HAP-1 (cell line): ENCODE measurements around the gene CD4.

Experiments
- DNase-seq, 2 experiments: peaks; one replicate each; pipeline ENCODE4 v3.0.0-alpha.2; 2016 to 2020; ENCODE audit warnings: low spot score in 2 of 2
- H3K27me3 ChIP-seq: fragments of 250-450 bp; sonication (Bioruptor Pico); 2 replicates; pipeline ENCODE4 v1.5.1; 2020; ENCODE audit warnings: low read depth, mild to moderate bottlenecking, moderate library complexity
- H3K36me3 ChIP-seq: fragments of 250-450 bp; sonication (Bioruptor Pico); replicated peaks from 2 replicates; pipeline ENCODE4 v1.5.1; 2020; ENCODE audit warnings: mild to moderate bottlenecking
- H3K4me1 ChIP-seq: fragments of 250-450 bp; sonication (Bioruptor Pico); 2 replicates; pipeline ENCODE4 v1.5.1; 2020; ENCODE audit warnings: mild to moderate bottlenecking
- H3K4me3 ChIP-seq: fragments of 250-450 bp; sonication (Bioruptor Pico); 2 replicates; pipeline ENCODE4 v1.5.1; 2020; ENCODE audit warnings: mild to moderate bottlenecking, moderate library complexity
- H3K9me3 ChIP-seq: fragments of 250-450 bp; sonication (Bioruptor Pico); 2 replicates; pipeline ENCODE4 v1.5.1; 2020; ENCODE audit warnings: mild to moderate bottlenecking, moderate library complexity
- in situ Hi-C: fragments of 300-500 bp; cut with MboI; formaldehyde crosslinking; loops from 3 replicates; pipeline ENCODE4 v1.14.3; 2020; ENCODE audit warnings: low sequenced_read_pairs, inconsistent platforms, mixed read lengths

CD4 gene

DNA sequence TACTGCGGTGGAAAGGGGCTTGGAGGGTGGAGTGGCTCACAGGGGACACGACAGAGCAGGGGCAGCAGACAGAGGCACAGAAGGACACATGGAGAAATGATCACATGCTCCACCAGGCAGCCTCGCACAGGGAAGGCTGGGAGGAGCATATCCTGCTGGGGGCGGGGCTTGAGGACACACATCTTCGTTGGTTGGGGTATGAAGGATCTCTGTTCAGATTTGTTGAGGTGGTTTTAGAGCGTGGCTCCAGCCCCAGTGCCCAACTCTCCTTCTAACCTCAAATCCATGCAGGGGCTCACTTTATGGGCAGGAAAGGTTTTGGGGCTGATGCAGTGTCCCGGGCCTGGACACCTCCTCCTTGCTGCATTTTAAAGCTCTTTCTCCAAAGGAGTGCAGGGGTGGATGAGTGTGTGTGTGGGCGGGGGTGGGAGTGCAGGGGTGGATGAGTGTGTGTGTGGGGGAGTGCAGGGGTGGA is 38.1 kb downstream of the CD4 start:
- in situ Hi-C loops, result loop anchor here (5.0 kb wide), 1 partner anchor 75 kb away; the partner anchor contains the start of gene MLF2
- H3K4me1 ChIP-seq, result peaks cover 15% of the 10 kb centered on the region
- H3K4me3 ChIP-seq, result 0 out of 2 replicates have a peak overlapping the region, but pooled peaks have one; percentile 12
- DNase-seq, result peak; percentile 91 to 97
- H3K9me3 ChIP-seq, result no peaks in the 10 kb centered on the region
- no peaks in the 10 kb centered on the region for H3K27me3 ChIP-seq
- H3K36me3 ChIP-seq, result peaks cover 32% of the 10 kb centered on the region

DNA sequence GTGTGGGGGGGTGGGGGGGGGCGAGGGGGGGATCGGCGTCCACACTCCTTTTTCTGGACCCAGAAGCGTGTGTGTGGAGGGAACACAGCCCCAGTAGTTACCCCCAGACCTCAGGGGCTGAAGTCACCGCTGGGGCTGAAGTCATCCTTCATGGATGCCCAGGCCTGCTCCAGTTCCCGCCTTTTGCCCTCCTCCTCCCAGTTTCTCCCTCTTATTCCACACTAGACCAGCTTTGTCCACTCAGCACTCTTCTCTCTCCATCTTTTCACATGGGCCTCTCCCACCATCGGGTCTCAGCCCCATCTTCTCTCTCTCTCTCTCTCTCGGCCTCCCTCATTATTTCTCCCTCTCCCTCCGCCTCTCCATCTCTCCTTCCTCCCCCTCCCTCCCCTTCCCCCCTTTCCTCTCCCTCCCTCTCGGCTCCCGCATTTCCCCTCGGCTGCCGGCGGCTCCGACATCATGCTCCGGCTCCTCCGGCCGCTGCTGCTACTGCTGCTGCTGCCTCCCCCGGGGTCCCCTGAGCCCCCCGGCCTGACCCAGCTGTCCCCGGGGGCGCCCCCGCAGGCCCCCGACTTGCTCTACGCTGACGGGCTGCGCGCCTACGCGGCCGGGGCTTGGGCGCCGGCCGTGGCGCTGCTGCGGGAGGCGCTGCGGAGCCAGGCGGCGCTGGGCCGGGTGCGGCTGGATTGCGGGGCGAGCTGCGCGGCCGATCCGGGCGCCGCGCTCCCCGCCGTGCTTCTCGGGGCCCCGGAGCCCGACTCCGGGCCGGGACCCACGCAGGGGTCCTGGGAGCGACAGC is 38.9 kb downstream of the CD4 start, which contains the start of gene P3H3:
P3H3 (plus strand) TSS at position 426 of the 799 bp plus-strand sequence; CDS start at position 460, 34 bp downstream.
- in situ Hi-C loops, result loop anchor here (5.0 kb wide), 1 partner anchor 76 kb away; the partner anchor contains the start of gene MLF2
- H3K4me1 ChIP-seq, result peaks cover 13% of the 10 kb centered on the region
- H3K9me3 ChIP-seq, result no peaks in the 10 kb centered on the region
- no peaks in the 10 kb centered on the region for H3K27me3 ChIP-seq
- peak within 1 kb of the TSS; percentile 93 for H3K4me3 ChIP-seq
- DNase-seq, result peak; percentile 61 to 81
- peaks cover 36% of the 10 kb centered on the region for H3K36me3 ChIP-seq

DNA sequence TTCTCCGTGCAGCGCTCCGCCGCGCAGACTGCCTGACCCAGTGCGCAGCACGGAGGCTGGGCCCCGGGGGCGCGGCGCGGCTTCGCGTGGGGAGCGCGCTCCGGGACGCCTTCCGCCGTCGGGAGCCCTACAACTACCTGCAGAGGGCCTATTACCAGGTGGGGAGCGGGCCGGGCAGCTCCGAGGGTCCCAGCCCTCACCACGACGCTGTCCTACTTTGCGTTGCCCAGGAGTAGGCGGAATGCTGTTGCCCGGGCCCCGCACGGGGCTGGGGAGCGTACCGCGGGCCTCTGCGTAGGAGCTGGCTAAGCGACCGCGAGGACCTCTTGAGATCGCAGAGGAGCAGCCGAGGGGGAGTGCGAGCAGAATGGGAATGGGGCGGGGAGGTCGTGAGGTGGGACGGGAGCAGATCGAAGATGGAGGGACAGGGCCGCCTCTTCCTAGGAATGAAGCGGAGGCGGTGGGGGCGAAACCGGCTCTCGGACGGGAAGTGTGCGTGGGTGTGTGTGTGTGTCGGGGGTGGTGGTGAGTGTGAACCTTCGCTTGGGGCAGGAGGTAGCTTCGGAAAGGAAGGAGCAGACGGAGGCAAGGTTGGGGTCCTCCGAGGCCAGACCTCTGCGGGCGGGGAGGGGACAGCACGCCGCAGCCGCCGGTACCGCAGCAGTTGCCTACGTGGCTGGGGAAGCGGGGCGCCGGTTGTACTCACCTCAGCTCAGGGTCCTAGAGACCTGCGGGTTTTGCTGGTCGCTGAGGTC is 39.6 kb downstream of the CD4 start:
- Histone ChIP-seq H3K4me3 (peak overlapping the region; percentile 93), H3K27me3 (no peaks in the 10 kb centered on the region), H3K36me3 (peaks cover 44% of the 10 kb centered on the region), H3K4me1 (peaks cover 12% of the 10 kb centered on the region), H3K9me3 (no peaks in the 10 kb centered on the region)
- DNase-seq, result peak in 1 of 2 experiments; percentile 60
- in situ Hi-C loops, result loop anchor here (5.0 kb wide), 1 partner anchor 77 kb away; the partner anchor contains the start of gene MLF2

DNA sequence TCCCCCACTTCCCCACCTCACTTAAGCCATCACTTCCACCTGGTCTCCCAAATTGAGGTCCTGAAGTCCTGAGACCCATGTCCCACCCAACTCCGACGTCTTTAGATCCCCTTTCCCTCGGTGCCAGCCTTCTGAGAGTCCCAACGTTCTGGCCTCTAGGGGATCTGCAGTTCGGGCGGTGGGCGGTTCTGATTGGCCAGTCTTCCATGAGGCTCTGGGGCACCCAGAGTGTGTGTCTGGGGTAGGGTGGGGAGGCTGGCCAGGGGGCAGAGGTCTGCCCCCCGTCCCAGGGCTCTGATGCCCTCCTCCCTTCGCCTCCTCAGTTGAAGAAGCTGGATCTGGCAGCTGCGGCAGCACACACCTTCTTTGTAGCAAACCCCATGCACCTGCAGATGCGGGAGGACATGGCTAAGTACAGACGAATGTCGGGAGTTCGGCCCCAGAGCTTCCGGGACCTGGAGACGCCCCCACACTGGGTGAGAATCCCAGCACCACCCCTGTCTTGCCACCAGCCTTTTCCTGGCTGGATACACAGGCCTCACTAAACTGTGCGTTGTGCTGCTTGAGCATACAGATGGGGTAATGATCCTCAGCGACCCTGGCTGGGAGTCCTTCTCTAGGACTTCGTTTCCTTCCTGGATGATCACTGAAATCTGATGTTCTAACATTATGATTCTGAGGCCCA is 40.4 kb downstream of the CD4 start:
- in situ Hi-C loops, result loop anchor here (5.0 kb wide), 1 partner anchor 77 kb away; the partner anchor contains the start of gene MLF2
- H3K4me3 ChIP-seq, result peak overlapping the region; percentile 93
- H3K27me3 ChIP-seq, result no peaks in the 10 kb centered on the region
- H3K36me3 ChIP-seq, result peaks cover 51% of the 10 kb centered on the region
- peaks cover 12% of the 10 kb centered on the region for H3K4me1 ChIP-seq
- no peaks in the 10 kb centered on the region for H3K9me3 ChIP-seq
- peak; percentile 37 to 77 for DNase-seq

DNA sequence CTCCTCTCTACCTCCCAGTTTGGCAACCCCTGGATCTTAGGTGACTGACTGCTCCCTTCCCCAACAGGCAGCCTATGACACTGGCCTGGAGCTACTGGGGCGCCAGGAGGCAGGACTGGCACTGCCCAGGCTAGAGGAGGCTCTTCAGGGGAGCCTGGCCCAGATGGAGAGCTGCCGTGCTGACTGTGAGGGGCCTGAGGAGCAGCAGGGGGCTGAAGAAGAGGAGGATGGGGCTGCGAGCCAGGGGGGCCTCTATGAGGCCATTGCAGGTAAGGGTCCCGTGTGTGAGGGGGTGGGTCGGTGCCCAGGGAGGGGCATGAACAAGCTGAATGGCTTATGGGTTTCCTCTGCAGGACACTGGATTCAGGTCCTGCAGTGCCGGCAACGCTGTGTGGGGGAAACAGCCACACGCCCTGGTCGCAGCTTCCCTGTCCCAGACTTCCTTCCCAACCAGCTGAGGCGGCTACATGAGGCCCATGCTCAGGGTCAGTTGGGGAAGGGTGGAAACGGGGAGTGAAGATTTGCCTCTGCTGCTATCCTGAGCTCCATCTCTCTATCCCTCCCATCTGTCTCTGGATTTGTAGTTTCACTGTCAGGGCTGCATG is 41.1 kb downstream of the CD4 start:
- DNase-seq, result no peak
- no peaks in the 10 kb centered on the region for H3K27me3 ChIP-seq
- no peaks in the 10 kb centered on the region for H3K9me3 ChIP-seq
- peaks cover 56% of the 10 kb centered on the region for H3K36me3 ChIP-seq
- peaks cover 12% of the 10 kb centered on the region for H3K4me1 ChIP-seq
- in situ Hi-C loops, result no loop called here
- H3K4me3 ChIP-seq, result peak overlapping the region; percentile 93

DNA sequence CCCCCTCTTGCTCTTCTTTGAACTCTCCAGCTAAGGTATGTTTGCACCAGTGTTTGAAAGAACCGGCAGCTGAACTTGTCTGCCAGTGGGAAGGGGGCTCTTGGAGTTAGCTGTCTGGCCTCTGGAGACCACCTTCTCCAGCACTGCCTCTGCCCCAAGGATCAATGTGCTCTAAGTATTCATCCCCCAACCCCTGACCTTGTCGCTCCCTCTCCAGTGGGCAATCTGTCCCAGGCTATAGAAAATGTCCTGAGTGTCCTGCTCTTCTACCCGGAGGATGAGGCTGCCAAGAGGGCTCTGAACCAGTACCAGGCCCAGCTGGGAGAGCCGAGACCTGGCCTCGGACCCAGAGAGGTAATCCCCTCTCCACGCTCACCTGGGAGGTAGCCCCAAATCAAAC is 41.7 kb downstream of the CD4 start:
- H3K27me3 ChIP-seq, result no peaks in the 10 kb centered on the region
- no peak overlapping the region for H3K4me3 ChIP-seq
- in situ Hi-C loops, result no loop called here
- no peak for DNase-seq
- no peaks in the 10 kb centered on the region for H3K9me3 ChIP-seq
- H3K4me1 ChIP-seq, result peaks cover 12% of the 10 kb centered on the region
- H3K36me3 ChIP-seq, result peaks cover 60% of the 10 kb centered on the region

DNA sequence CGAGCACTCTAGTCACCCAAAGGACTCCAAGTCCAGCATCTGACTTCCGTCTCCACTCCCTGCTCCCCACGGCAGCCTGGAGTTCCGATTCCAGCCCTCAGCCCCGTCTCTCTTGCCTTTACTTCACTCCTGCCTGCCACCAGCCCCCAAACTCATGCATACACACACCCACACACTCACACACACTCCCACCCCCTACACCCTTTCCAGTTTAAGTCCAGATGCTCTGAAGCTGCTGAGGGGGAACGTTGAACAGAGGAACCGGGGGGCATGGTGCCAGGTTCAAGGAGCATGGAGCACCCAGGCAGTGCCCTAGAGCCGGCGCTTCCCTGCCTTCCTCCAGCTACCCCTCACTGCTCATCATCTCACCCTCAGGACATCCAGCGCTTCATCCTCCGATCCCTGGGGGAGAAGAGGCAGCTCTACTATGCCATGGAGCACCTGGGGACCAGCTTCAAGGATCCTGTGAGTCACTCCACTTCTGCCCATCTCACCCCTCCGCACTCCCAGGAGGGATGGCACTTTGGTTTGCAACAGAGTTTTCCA is 42.2 kb downstream of the CD4 start:
- in situ Hi-C loops, result no loop called here
- H3K4me3 ChIP-seq, result no peak overlapping the region
- peaks cover 12% of the 10 kb centered on the region for H3K4me1 ChIP-seq
- no peaks in the 10 kb centered on the region for H3K27me3 ChIP-seq
- peaks cover 65% of the 10 kb centered on the region for H3K36me3 ChIP-seq
- no peak for DNase-seq
- H3K9me3 ChIP-seq, result no peaks in the 10 kb centered on the region

DNA sequence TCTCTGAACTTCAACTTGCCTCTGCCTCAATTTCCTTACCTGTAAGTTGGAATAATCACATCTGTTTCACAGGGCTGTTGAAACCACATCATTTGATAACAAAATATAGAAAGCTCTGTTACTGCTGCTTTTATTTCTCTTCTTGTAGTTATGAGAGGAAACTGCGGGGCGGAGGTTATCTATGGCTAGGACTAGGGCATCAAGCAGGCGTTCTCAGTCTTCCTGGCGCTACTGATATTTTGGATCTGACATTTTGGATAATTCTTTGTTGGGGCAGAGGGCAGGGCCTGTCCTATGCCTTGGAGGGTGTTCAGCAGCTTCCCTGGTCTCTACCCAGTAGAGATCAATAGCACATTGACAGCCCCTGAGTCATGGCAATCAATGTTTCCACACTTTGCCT is 42.8 kb downstream of the CD4 start:
- H3K4me1 ChIP-seq, result peaks cover 11% of the 10 kb centered on the region
- in situ Hi-C loops, result no loop called here
- no peaks in the 10 kb centered on the region for H3K27me3 ChIP-seq
- no peaks in the 10 kb centered on the region for H3K9me3 ChIP-seq
- no peak for DNase-seq
- H3K4me3 ChIP-seq, result no peak overlapping the region
- peaks cover 71% of the 10 kb centered on the region for H3K36me3 ChIP-seq

DNA sequence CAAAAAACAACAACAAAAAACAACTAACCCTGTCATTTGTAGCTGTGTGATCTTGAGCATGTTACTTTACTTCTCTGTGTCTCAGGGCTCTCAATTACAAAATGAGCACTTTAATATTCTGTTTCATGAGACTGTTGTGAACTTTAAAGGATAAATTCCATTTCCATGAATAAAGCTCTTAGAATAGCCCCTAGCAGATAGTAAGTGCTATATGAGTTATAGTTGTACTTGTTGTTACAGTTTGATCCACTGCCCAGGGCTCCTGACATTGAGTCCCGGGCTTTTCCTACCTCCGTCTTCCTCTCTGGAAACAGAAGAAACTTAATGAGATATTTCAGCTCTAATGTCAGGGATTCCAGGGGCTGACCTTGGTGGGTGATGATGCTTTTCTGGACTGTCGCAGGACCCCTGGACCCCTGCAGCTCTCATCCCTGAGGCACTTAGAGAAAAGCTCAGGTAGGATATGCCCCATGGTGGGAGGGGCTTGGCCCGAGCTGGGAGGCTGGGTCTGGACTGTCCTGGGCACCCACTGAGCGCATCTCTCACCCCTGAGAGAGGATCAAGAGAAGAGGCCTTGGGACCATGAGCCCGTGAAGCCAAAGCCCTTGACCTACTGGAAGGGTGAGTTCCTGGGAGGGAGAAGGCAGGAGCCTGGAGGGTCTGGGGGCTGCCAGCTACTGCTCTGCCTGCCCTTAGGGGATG is 44.0 kb downstream of the CD4 start:
- in situ Hi-C loops, result no loop called here
- Histone ChIP-seq H3K36me3 (peaks cover 84% of the 10 kb centered on the region), H3K27me3 (no peaks in the 10 kb centered on the region), H3K9me3 (no peaks in the 10 kb centered on the region), H3K4me3 (no peak overlapping the region), H3K4me1 (peaks cover 6% of the 10 kb centered on the region)
- DNase-seq, result no peak

DNA sequence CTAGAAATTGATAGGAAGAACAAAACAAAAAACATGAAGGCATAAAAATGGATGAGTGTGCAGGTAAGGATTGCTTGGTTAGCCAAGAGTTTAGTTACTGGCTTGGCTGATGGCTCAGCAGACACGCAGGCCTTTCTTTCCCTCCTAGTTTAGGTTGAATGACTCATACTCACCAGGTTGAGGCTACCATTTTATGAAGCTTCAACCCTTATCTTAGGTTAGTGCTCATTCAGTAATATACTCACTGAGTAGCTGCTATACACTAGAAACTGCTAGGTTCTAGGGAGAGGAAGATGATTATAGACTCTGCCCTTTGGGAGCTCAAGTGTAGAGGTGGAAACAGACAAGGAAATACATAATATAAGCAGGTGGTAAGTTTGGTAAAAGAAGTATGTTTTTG is 44.9 kb downstream of the CD4 start:
- Histone ChIP-seq H3K4me3 (no peak overlapping the region), H3K9me3 (no peaks in the 10 kb centered on the region), H3K36me3 (peaks cover 90% of the 10 kb centered on the region), H3K27me3 (no peaks in the 10 kb centered on the region), H3K4me1 (peaks cover 6% of the 10 kb centered on the region)
- in situ Hi-C loops, result no loop called here
- DNase-seq, result no peak

DNA sequence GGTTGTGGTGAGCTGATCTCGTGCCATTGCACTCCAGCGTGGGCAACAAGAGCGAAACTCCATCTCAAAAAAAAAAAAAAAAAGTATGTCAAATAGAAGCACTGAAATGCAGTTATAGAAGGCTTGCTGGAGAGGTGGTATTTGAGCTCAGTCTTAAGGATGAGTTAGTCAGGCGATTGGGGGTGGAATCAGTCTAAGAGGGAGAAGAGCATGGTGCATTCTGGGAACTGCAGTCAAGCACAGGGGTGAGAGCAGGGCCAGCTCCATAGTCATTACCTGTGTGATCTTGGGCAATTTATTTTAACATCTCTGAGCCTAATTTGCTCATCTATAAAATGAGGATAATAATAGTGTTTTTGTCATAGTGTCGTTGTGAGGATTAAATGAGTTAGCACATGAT is 45.5 kb downstream of the CD4 start:
- H3K4me1 ChIP-seq, result peaks cover 3% of the 10 kb centered on the region
- peaks cover 91% of the 10 kb centered on the region for H3K36me3 ChIP-seq
- no peak for DNase-seq
- H3K4me3 ChIP-seq, result no peak overlapping the region
- in situ Hi-C loops, result no loop called here
- no peaks in the 10 kb centered on the region for H3K27me3 ChIP-seq
- no peaks in the 10 kb centered on the region for H3K9me3 ChIP-seq

DNA sequence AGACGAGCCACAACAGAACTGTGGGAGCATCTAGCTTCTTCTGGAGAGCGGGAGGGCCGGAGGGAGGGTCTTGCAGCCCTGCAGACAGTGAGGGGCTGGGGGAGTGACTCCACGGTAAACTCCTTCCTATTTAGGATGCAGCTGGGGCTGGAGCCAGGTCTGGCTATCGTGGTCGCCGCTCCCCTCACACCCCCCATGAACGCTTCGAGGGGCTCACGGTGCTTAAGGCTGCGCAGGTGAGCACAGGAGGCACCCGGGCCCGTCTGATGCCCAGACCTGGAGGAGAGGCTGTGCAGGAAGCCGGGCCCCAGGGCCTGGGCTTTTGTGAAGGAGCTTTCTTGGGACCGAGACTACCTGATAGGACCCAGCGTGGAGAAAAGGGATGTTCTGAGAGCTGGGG is 47.5 kb downstream of the CD4 start:
- peaks cover 87% of the 10 kb centered on the region for H3K36me3 ChIP-seq
- in situ Hi-C loops, result no loop called here
- no peak for DNase-seq
- no peaks in the 10 kb centered on the region for H3K27me3 ChIP-seq
- no peaks in the 10 kb centered on the region for H3K9me3 ChIP-seq
- no peaks in the 10 kb centered on the region for H3K4me1 ChIP-seq
- no peak overlapping the region for H3K4me3 ChIP-seq
